Upper lobe of left lung (tissue), 4 donors: Measurements from ENCODE around the gene IFT52.

Experiments
- CTCF ChIP-seq, 6 experiments: fragments of 450-650 bp in 4 of 6; fragments of 200-600 bp in 2 of 6; sonication (generic) in 2 of 6; IDR thresholded peaks; one replicate each; pipeline ENCODE4 v1.5.1; 2016 to 2019; ENCODE audit warnings: antibody characterized with exemption in 6 of 6
- POLR2AphosphoS5 ChIP-seq, 2 donors: sonication (generic); formaldehyde crosslinking; IDR thresholded peaks; one replicate each; pipeline ENCODE4 v1.5.1; 2017; ENCODE audit warnings: antibody characterized with exemption in 2 of 2

GRCh38 chr20:43681991-43682410 lies 91.3 kb downstream of the IFT52 start:
- no peak for TF ChIP-seq POLR2AphosphoS5 (IDR thresholded peaks at IDR 0.05)
- no peak for TF ChIP-seq CTCF (IDR thresholded peaks at IDR 0.05)
